H1 (cell line): ENCODE measurements around the gene ROGDI. TPM values are rescaled to one million over a fixed set of nuclear protein-coding genes. Genes with fewer than 3 reads are reported as not detected.

Source experiments
- RAD21 ChIP-seq, 2 experiments: IDR thresholded peaks in 1 of 2; conservative IDR thresholded peaks in 1 of 2; 2 replicates each; pipeline ENCODE4 v1.6.1; 2011; ENCODE audit warnings: low read depth in 2 of 2, low read length in 2 of 2, improper control_type of control experiment in 1 of 2, inconsistent platforms in 1 of 2, mild to moderate bottlenecking in 1 of 2, moderate library complexity in 1 of 2
- polyA plus RNA-seq, 7 experiments: library from polyadenylated mRNA; depleted of rRNA in 3 of 7; stranded (reverse) in 5 of 7; unstranded in 2 of 7; fragments of >200 nt in 5 of 7; fragments of 200-250 nt in 2 of 7; gene quantifications; 1 replicate in 5 of 7; 2 replicates in 1 of 7; 4 replicates in 1 of 7; pipeline versions ENCODE4 v1.2.1 to v1.2.3, GENCODE V29; 2011 to 2013; ENCODE audit warnings: missing spikeins in 2 of 7, mixed read lengths in 2 of 7
- total RNA-seq: library from RNA; stranded (reverse); fragmentation: NEBNext Ultra II Directional; extraction: Animal tissue kit (Norgen Biotek cat#: 25700); gene quantifications from 2 replicates; pipeline ENCODE4 v1.2.1, GENCODE V29; 2021

ROGDI gene
- total and polyA plus RNA-seq, 2 of the 8 experiments (the other 6 are each of a cell fraction or from before 2014, with no cell fraction given): 27.4 to 68.4 TPM

GRCh38 chr16:4846901-4847773 is 44.7 kb upstream of the ROGDI start, which contains the start of the genes GLYR1 and UBN1 (continued):
- no peak for TF ChIP-seq RAD21 (IDR thresholded peaks at IDR 0.05 in 1 of 2, conservative IDR thresholded peaks at IDR 0.05 in 1 of 2; ENCODE audit: low read depth in 2 of 2, low read length in 2 of 2)
